CD4-positive, alpha-beta T cell treated with Interleukin-17A for 1 hour (primary cell): ENCODE results near the gene STAT3.
"Not testable (repeated sequence)": the region's sequence is repeated elsewhere in the genome, so short reads cannot be mapped to it uniquely, and the experiment has no call there.

ENCODE experiments used
- DNase-seq: peaks from one replicate; pipeline ENCODE4 v3.0.0-alpha.2; 2020

Gene STAT3

DNA sequence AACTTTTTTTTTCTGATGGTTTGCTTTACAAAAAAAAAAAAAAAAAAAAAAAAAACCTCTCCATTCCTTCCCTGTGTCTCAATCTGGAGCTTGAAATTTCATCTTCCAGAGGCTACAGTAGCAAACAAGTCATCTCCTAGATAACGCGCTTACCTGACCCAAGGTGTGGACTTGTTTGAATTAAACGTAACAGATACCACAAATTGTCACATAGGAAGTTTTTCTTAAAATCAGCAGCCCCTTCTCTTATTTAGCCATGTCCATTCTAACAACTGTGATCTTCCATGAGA is 114.0 kb downstream of the STAT3 start:
- peak; percentile 27 for DNase-seq

DNA sequence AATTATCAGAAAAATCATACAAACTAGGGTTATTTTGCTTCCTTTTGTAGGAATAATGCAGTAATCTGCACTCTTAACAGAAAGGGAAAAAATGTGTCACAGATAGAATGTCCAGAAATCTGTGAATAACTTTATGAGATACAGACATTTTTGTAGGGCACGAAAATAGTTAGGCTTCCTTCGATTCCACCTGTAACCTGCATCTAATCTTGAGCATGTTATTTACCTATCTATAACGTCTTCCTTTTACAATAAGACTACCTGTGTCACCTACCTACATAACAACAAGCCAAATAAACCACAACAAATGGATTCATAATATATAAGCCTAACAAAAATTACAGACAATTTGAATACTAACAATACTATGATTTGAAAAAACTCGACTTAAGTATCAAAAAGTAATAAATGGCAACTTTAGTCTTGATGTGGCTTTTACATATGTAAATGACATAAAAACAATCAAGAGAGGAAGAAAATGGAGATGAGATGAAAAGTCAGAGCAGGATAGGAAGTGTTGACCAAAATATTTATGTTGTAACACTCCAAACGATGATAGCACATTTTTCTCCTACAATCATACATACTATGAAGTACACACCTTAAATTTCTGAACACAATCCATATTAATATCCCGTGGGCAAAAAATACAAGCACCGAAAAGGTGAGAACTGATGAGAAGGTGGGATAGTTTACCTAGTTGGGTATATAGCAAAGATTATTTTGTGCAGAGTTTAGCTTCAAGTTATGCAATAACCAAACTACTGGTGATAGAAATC is 114.6 kb downstream of the STAT3 start:
- DNase-seq = peak; percentile 54

DNA sequence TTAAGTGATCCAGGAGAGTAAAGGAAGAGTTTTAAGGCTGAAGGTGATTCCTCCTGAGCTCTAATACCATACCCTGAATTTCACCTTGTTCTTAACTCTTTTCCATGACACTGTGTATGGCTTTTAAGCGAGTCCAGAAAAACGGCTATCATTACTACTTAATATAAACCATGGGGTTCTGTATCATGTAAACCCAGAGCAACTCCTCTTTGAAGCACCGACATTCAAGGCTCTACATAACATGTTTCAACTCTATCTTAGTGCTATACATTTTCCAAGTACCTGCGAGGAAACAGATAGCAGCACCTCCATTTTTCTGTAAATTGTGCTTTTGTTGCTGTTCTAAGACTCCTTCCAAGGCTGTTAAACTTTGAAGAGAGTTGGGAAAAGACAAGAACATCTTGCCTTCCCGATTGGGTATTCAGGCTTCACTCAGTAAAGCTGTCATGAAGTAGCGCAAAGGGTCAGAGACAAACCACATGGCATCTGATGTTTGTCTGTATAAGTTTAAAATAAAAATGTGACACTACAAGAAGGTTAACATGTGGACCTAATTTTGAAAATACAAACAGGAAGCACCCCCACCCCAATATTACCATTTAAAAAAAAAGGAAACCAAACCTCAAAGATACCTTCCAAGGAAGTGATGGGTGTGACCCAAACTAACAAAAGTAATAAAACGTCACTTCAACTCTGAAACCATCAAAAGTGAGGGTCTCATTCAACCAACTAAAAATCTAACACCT is 115.9 kb downstream of the STAT3 start:
- peak; percentile 79 for DNase-seq

DNA sequence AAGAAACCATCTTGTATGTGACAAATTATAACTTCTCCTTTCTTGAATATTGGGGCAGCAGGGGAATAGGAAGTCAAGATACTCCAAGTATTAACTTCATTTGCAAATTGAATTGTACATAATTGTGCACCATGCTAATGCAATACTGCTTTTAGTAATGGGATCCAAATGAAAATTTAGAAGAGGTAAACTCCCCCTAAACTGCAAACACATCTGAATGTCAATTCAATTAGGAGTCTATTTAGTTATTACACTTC is 116.5 kb downstream of the STAT3 start:
- no peak for DNase-seq

DNA sequence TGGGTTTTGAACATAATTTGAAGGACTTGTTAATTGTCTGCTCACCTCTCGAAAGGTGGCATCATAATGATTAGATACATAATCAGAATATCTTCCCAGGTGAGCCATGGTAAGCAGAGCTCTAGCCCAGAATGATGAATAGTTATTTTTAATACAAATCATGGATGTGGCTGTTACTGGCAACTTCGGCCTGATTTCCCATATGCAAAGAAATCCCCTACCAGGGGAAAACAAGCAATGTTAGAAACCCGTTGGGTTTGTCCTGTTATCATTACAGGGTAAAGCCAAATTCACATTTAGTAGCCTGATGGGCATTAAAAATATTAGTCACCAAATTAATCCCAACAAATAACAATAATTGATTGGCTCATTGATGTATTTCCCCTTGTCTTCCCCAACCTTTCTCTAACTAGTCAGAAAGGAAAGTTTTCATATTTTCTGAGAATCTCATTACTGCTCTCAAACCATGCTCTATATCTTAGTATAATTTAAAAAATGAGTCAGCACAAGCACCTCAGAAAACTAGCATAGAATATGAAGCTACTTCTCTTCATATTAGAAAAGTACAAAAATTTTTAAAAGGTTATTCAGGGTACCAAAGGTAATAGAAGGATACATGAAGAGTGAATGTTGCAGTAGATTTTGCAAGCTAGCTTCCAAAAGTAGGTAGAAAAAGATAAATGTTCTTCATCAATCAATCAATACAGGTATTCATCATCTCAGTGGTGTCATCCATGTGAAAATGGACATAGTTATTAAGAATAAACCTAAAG is 117.0 kb downstream of the STAT3 start:
- peak; percentile 37 for DNase-seq

DNA sequence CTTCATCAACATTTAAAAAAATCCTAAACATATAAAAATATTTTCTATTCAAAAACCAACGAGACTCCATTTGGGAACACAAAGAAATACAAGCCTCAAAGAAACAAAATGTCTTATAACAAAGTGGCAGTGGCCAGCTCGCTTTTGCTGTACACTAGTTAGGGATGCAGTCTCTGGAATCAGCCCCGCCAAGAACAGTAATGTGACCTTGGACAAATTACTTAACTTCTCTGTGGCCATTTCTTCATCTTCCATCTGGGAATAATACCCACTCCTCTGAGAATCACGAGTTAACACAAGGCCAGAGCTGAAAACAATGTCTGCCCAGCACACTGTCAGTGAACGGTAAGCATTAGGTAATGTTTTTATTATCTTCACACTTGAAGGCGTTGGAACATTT is 117.6 kb downstream of the STAT3 start:
- no peak for DNase-seq

DNA sequence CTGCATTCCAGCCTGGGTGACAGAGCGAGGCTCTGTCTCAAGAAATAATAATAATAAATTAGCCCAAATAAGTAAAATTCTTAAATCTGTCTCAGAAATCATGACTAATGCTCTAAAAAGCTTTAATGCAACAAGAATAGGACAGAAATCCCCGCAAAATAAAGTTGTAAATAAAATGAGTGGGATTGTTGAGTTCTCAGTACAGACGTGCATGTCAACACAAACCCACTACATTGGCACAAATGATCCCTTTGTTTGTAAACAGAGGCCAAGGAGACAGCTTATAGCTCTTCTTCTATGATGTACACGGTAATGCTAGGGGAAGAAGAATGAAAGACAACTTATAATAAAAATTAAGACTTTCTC is 118.1 kb downstream of the STAT3 start:
- DNase-seq = peak; percentile 29

DNA sequence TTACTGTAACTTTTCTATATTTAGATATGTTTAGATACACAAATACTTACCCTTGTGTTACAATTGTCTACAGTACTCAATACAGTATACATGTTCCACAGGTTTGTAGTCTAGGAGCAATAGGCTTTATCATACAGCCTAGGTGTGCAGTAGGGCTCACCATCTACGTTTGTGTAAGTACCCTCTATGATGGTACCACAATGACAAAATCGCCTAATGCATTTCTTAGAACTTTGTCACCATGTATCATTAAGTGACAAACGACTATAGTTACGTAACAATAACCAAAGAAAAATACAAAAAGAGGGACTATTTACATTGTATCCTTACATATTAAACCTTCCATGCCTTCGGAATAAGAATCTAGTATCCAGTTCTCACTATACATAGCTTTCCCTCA is 120.0 kb downstream of the STAT3 start:
- DNase-seq = no peak

DNA sequence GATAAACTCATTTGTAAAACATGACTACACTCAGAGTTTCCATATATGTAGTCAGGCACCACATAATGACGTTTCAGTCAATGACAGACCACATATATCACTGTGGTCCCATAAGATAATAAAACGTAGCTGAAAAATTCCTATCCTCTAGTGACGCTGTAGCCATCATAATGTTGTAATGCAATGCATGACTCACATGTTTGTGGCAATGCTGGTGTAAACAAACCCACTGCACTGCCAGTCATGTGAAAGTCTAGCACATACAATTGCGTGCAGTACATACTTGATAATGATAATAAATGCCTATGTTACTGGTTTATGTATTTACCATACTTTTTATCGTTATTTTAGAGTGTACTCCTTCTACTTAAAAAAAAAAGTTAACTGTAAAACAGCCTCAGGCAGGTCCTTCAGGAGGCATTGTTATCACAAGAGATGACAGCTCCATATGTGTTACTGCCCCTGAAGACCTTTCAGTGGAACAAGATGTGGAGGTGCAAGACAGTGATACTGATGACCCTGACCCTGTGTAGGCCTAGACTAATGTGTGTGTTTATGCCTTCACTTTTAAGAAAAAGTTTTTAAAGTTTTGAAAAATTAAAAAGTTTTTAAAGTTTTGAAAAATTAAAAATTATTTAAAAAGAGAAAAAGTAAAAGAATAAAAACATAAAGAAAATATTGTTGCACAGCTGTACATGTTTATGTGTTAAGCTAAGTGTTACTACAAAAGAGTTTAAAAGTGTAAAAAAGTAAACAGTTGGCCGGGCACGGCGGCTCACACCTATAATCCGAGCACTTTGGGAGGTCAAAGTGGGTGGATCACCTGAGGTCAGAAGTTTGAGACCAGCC is 121.1 kb downstream of the STAT3 start:
- peak; percentile 88 for DNase-seq

DNA sequence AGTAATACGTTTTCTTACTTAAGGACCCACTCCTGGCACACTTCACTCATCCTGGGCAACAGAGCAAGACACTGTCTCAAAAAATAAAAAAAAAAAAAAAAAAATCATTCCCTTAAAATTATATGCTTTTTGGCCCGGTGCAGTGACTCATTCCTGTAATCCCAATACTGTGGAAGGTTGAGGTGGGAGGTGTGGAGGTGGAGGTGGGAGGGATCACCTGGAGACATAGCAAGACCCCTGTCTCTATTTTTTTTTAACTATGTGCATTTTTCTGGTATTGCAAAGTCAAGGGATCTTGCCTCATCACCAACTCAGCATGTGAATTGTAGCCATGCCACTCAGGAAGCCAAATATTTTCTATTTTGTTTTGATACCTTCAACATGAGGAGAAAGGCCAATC is 121.8 kb downstream of the STAT3 start:
- DNase-seq = no peak

DNA sequence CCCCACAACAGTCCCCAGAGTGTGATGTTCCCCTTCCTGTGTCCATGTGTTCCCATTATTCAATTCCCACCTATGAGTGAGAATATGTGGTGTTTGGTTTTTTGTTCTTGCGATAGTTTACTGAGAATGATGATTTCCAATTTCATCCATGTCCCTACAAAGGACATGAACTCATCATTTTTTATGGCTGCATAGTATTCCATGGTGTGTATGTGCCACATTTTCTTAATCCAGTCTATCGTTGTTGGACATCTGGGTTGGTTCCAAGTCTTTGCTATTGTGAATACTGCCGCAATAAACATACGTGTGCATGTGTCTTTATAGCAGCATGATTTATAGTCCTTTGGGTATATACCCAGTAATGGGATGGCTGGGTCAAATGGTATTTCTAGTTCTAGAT is 123.9 kb downstream of the STAT3 start:
- not testable (repeated sequence) for DNase-seq
